NCI-H1105 (cell line): ENCODE measurements around the gene CEACAM8.
A peak's percentile ranks its signal among the peaks of the same experiment; 100 is the strongest.
"Not testable (repeated sequence)": the region's sequence is repeated elsewhere in the genome, so short reads cannot be mapped to it uniquely, and the experiment has no call there.

Experiments
- DNase-seq: peaks from one replicate; lab custom pipeline; 2025; lab: John Stamatoyannopoulos, UW

Gene CEACAM8

GRCh38 chr19:42573642-42574041 lies 21.1 kb downstream of the CEACAM8 start:
- DNase-seq, result no peak

GRCh38 chr19:42571116-42571515 lies 23.6 kb downstream of the CEACAM8 start:
- DNase-seq, result no peak

GRCh38 chr19:42569193-42569592 lies 25.5 kb downstream of the CEACAM8 start:
- DNase-seq, result no peak

GRCh38 chr19:42568006-42568405 lies 26.7 kb downstream of the CEACAM8 start:
- no peak for DNase-seq

- DNase-seq, result no peak
Observed at GRCh38 chr19:42567567-42567966, 27.2 kb downstream of the CEACAM8 start.

- DNase-seq, result peak; percentile 21
Observed at GRCh38 chr19:42563352-42564210, 31.1 kb downstream of the CEACAM8 start.

GRCh38 chr19:42561512-42561911 lies 33.2 kb downstream of the CEACAM8 start:
- no peak for DNase-seq

- no peak for DNase-seq
Observed at GRCh38 chr19:42560731-42561130, 34.0 kb downstream of the CEACAM8 start.

- no peak for DNase-seq
Observed at GRCh38 chr19:42558450-42559150, 36.1 kb downstream of the CEACAM8 start.

- DNase-seq, result not testable (repeated sequence)
Observed at GRCh38 chr19:42557386-42557871, 37.3 kb downstream of the CEACAM8 start.

GRCh38 chr19:42555801-42556200 lies 38.9 kb downstream of the CEACAM8 start:
- DNase-seq, result no peak

- DNase-seq, result no peak
Observed at GRCh38 chr19:42555317-42555716, 39.4 kb downstream of the CEACAM8 start.

- DNase-seq, result no peak
Observed at GRCh38 chr19:42554046-42554575, 40.6 kb downstream of the CEACAM8 start.

GRCh38 chr19:42553292-42554045 lies 41.3 kb downstream of the CEACAM8 start:
- DNase-seq, result no peak

GRCh38 chr19:42552086-42553065 lies 42.3 kb downstream of the CEACAM8 start:
- DNase-seq, result no peak

GRCh38 chr19:42550521-42550920 lies 44.2 kb downstream of the CEACAM8 start:
- DNase-seq, result not testable (repeated sequence)

- not testable (repeated sequence) for DNase-seq
Observed at GRCh38 chr19:42549067-42549466, 45.7 kb downstream of the CEACAM8 start.

GRCh38 chr19:42548552-42548951 lies 46.2 kb downstream of the CEACAM8 start:
- no peak for DNase-seq

- DNase-seq, result no peak
Observed at GRCh38 chr19:42547929-42548328, 46.8 kb downstream of the CEACAM8 start.

- DNase-seq, result no peak
Observed at GRCh38 chr19:42546831-42547500, 47.8 kb downstream of the CEACAM8 start.
